Type B pancreatic cell (in vitro differentiated cells): ENCODE results near the gene EYS. TPM values are rescaled to one million over a fixed set of nuclear protein-coding genes. Genes with fewer than 3 reads are reported as not detected.

Source experiments
- DNase-seq: peaks from one replicate; pipeline ENCODE4 v3.0.0; 2021; ENCODE audit warnings: mixed read lengths; ENCODE audit not compliant: unreplicated experiment; ENCODE audit errors: extremely low spot score
- H3K27ac Mint-ChIP-seq: 2 replicates; pipeline ENCODE4 v1.8.0; 2021; ENCODE audit warnings: mild to moderate bottlenecking, mixed read lengths
- H3K27me3 Mint-ChIP-seq: 2 replicates; pipeline ENCODE4 v1.8.0; 2021; ENCODE audit warnings: mixed read lengths
- H3K36me3 Mint-ChIP-seq: 2 replicates; pipeline ENCODE4 v1.8.0; 2021; ENCODE audit warnings: mixed read lengths
- H3K4me1 Mint-ChIP-seq: one replicate; pipeline ENCODE4 v1.8.0; 2021; ENCODE audit warnings: mixed read lengths; ENCODE audit not compliant: unreplicated experiment
- H3K4me3 Mint-ChIP-seq: 2 replicates; pipeline ENCODE4 v1.8.0; 2021; ENCODE audit warnings: mild to moderate bottlenecking, mixed read lengths
- H3K9me3 Mint-ChIP-seq: 2 replicates; pipeline ENCODE4 v1.8.0; 2021; ENCODE audit warnings: mixed read lengths
- CTCF ChIP-seq: fragments of 200-600 bp; sonication (generic); conservative IDR thresholded peaks from 2 replicates; pipeline ENCODE4 v1.5.0; 2021; ENCODE audit warnings: antibody characterized with exemption, mild to moderate bottlenecking
- total RNA-seq: library from RNA; stranded (reverse); gene quantifications from 2 replicates; pipeline ENCODE4 v1.2.1, GENCODE V29; 2021; ENCODE audit warnings: low replicate concordance

Gene EYS
- total RNA-seq, 1 donor from 2014 or later, result 1.5 TPM

- Mint-ChIP-seq H3K36me3 (no peaks in the 10 kb centered on the region), H3K4me3 (no peak overlapping the region), H3K9me3 (no peaks in the 10 kb centered on the region), H3K4me1 (peaks cover 10% of the 10 kb centered on the region), H3K27me3 (no peaks in the 10 kb centered on the region), H3K27ac (no peak overlapping the region)
- no peak for DNase-seq
- TF ChIP-seq CTCF, result no peak
Measured at GRCh38 chr6:65231616-65232015, 475.4 kb downstream of the EYS start.

GRCh38 chr6:65229825-65230224 lies 477.2 kb downstream of the EYS start:
- Mint-ChIP-seq H3K36me3 (no peaks in the 10 kb centered on the region), H3K27ac (no peak overlapping the region), H3K4me1 (peaks cover 10% of the 10 kb centered on the region), H3K4me3 (no peak overlapping the region), H3K9me3 (no peaks in the 10 kb centered on the region), H3K27me3 (no peaks in the 10 kb centered on the region)
- no peak for TF ChIP-seq CTCF
- DNase-seq, result no peak

GRCh38 chr6:65221153-65221552 lies 485.9 kb downstream of the EYS start:
- no peaks in the 10 kb centered on the region for H3K36me3 Mint-ChIP-seq

GRCh38 chr6:65202738-65203137 lies 504.3 kb downstream of the EYS start:
- no peaks in the 10 kb centered on the region for H3K9me3 Mint-ChIP-seq

More at GRCh38 chr6:65221153-65221552, 485.9 kb downstream of the EYS start:
- no peak overlapping the region for H3K27ac Mint-ChIP-seq
- TF ChIP-seq CTCF, result no peak
- H3K9me3 Mint-ChIP-seq, result peaks cover 4% of the 10 kb centered on the region
- H3K4me3 Mint-ChIP-seq, result no peak overlapping the region
- H3K4me1 Mint-ChIP-seq, result no peaks in the 10 kb centered on the region
- no peaks in the 10 kb centered on the region for H3K27me3 Mint-ChIP-seq
- DNase-seq, result no peak

GRCh38 chr6:65199683-65200082 lies 507.3 kb downstream of the EYS start:
- no peaks in the 10 kb centered on the region for H3K9me3 Mint-ChIP-seq
- H3K4me1 Mint-ChIP-seq, result no peaks in the 10 kb centered on the region
- H3K27ac Mint-ChIP-seq, result no peak overlapping the region
- no peak for TF ChIP-seq CTCF
- H3K36me3 Mint-ChIP-seq, result no peaks in the 10 kb centered on the region
- no peaks in the 10 kb centered on the region for H3K27me3 Mint-ChIP-seq
- no peak for DNase-seq
- no peak overlapping the region for H3K4me3 Mint-ChIP-seq

More at GRCh38 chr6:65202738-65203137, 504.3 kb downstream of the EYS start:
- no peak for DNase-seq
- Mint-ChIP-seq H3K27ac (no peak overlapping the region), H3K27me3 (no peaks in the 10 kb centered on the region), H3K4me1 (no peaks in the 10 kb centered on the region), H3K4me3 (no peak overlapping the region), H3K36me3 (no peaks in the 10 kb centered on the region)
- TF ChIP-seq CTCF, result no peak

- Mint-ChIP-seq H3K4me3 (no peak overlapping the region), H3K4me1 (no peaks in the 10 kb centered on the region), H3K27ac (no peak overlapping the region), H3K36me3 (no peaks in the 10 kb centered on the region), H3K9me3 (no peaks in the 10 kb centered on the region), H3K27me3 (no peaks in the 10 kb centered on the region)
- no peak for DNase-seq
- TF ChIP-seq CTCF, result no peak
Measured at GRCh38 chr6:65199121-65199520, 507.9 kb downstream of the EYS start.
